NOMO-1 treated with dmso at 0.1 percent for 144 hours (cell line): ENCODE data around the gene EGF.
"Not testable (repeated sequence)": the region's sequence is repeated elsewhere in the genome, so short reads cannot be mapped to it uniquely, and the experiment has no call there.

Experiments used
- DNase-seq: peaks from one replicate; lab custom pipeline; 2025; ENCODE audit not compliant: unreplicated experiment; lab: John Stamatoyannopoulos, UW

EGF gene

DNA sequence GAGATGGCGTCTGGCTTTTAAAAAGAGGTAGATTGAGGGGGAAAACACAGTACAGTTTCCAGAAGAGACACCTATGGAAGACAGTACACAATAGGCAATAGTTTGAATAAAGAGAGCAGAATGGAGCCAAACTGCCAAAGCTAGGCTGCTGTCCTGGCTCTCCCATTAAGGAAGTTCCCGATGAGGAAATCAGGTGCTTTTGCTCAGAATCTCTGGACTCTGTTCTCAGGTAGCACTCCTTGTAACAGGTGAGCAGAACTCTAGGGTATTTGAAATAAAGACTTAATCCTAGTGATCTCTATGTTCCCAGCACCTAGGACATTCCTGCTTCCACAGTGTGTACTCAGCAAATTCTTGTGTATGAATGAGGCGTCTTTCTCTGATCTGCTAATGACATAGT, 1.6 kb downstream of the EGF start:
- DNase-seq = no peak

DNA sequence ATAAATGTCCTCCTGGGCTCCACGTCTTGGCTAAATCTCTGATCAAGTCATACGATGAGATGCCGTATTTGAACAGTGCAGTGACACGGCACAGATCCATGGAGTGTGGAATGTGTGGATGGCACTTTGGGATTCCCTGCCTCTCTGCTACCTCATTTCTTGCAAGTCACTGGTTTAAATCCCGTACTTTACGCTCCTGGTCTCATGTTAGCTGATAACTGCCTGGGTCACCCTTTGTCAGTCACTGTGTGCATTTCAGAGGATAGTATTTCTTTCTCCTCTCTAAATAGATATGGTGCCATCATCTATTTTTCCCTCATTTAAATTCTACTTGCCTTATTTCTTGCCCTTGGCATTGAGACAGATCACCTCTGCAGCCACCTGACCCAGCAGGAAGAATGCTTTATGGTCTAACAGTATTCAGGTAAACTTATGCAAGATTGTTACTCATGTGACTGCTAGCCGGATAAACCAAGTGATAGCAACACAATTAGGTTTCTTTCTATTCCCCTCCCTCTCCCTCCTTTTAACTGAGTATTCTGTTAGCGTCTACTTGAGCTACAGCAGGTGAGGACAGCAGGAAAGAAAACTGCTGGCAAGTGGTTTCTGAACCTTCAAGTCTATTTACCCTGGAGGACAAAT, 2.8 kb downstream of the EGF start:
- no peak for DNase-seq

DNA sequence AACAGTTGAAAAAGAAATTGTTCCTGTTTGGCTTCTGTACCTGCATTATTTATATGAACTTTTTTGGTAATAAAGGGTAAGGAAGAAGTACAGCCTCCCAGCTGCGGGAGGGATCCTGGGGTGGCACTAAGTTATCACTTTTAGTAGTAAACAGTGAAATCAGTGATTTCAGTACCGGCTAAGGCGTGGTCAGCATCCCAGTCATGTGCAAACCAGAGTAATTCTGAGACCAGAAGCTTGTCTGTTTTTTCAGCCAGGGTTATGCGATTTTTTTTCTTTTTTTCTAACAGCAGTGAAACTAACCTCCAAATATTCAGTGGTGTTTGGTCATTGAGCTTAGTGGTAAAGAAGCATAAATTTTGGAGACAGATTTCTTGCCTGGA, 3.3 kb downstream of the EGF start:
- DNase-seq = no peak

DNA sequence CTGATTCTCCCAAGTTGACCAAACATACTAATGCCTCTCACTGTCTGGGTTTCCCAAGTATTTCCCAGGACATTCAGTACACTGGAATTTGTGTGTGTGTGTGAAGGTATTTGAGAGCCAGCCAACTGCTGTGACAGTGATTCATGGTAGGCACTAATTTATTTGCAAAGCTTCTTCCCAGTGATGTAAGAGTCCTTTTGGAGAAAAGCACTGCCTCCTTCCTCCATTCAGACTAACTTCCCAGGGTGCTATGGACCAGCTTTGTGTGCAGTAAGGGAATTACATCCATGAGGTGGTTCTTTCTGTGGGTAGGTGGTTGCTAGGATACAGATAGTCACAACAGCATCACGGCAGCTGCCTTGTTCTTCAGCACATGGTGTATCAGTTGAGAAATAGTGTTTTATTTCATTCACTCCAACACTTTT, 8.7 kb downstream of the EGF start:
- no peak for DNase-seq

DNA sequence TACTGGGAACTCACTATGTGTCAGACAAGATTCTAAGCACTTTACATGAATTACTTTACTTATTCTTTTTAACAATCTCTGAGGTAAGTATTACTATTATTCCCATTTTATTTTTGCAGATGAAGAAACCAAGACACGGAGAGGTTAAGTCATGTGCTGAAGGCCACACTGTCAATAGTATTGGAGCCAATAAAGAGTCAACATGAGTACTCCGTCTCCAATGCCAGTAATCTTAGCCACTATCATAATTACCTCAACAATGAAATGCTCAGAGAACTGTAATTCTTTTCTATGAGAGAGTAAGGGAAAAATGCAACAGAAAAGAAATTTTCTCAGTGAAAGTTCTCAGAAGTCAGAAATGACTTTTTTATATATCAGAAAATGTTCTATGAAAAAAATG, 12.7 kb downstream of the EGF start:
- no peak for DNase-seq

DNA sequence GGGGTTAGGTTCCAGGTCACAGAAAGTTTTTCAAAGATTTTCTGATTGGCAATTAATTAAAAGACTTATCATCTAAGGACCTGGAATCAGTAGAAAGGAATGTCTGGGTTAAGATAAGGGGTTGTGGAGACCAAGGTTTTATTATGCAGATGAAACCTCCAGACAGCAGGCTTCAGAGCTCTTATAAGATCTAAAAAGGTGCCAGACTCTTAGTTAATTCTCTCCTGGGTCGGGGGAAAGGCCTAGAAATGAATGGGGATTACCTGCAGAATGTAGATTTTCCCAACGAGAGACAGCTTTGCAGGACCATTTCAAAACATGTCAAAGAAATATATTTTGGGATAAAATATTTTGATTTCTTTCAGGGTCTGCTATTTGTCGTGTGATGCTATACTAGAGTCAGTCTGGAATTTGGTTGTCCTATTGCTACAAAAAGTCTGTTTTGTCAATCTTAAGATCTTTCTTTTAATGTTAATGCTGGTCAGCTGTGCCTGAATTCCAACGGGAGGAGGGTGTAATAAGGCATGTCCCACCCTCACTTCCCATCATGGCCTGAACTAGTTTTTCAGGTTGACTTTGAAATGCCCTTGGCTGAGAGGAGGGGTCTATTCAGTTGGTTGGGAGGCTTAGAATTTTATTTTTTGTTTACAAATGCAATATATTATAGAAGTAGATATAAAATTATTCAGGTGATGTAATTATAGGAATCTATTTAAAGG, 15.8 kb downstream of the EGF start:
- DNase-seq = no peak

DNA sequence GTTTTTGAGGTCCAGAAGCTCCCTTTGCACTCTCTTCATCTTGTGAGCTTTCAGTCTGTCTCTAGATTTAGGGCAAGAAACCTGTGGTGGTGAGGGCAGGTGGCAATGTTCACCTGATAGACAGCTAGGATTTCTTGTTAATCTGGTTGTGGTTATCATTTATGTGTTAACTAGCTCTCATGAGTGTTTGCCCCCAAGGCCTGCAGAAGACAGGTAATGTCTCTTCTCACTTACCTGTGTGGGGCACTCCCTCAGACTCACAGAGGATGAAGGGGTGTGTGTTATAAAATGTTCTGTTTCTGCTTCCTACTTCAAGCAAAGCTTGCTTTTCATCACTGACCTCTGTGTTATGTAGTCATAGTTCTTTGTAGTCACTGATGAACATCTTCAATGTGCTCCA, 17.8 kb downstream of the EGF start:
- DNase-seq = no peak

DNA sequence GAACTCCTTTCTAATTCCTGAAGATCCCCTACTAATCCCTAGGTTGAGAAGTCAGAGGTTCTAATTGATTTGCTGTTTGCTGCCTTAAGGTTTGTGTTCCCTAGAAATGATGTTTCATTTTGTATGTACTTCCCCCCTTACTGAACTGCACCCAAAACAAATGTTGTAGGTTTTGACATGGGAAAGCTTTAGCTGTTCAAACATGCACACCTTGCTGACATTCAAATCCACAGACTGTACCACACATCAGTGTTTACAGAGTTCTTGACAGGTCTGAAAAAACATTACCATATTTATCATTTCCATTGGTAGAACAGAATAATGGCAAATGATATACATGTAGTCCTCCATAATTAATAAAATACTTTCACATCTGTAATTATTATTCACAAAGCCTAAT, 18.2 kb downstream of the EGF start:
- DNase-seq = no peak

DNA sequence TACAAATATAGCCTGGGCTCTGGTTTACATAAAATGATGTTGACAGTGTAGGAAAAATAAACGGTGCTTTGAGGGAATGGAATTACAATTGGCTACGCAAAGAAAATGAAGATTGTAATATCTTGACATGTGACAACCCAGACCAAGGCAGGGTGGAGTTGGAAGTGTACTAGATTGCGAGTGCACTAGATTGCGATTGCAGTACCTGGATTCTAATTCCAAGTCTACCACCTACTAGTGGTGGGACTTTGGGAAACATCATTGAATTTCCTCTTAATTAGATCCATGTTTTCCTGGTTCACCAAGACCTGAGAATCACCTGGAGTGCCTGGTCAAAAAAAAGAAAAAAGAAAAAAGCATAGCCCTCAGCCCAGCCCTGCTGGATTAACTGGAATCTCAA, 18.6 kb downstream of the EGF start:
- DNase-seq = no peak

DNA sequence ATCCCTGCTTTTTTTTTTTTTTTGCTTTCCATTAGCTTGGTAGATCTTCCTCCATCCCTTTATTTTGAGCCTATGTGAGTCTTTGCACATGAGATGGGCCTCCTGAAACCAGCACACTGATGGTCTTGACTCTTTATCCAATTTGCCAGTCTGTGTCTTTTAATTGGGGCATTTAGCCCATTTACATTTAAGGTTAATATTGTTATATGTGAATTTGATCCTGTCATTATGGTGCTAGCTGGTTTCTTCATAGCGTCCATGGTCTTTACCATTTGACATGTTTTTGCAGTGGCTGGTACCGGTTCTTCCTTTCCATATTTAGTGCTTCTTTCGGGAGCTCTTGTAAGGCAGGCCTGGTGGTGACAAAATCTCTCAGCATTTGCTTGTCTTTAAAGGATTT, 24.7 kb downstream of the EGF start:
- DNase-seq = not testable (repeated sequence)

DNA sequence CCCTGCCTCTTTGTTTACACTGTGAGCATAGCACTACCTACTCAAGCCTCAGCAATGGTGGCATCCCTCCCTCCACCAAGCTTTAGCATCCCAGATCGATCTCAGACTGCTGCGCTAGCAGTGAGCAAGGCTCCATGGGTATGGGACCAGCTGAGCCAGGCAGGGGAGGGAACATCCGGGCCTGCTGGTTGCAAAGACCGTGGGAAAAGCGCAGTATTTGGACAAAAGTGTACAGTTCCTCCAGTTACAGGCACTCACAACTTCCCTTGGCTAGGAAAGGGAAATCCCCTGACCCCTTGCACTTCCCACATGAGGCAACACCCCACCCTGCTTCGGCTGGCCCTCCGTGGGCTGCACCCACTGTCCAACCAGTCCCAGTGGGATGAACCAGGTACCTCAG, 26.5 kb downstream of the EGF start:
- no peak for DNase-seq

DNA sequence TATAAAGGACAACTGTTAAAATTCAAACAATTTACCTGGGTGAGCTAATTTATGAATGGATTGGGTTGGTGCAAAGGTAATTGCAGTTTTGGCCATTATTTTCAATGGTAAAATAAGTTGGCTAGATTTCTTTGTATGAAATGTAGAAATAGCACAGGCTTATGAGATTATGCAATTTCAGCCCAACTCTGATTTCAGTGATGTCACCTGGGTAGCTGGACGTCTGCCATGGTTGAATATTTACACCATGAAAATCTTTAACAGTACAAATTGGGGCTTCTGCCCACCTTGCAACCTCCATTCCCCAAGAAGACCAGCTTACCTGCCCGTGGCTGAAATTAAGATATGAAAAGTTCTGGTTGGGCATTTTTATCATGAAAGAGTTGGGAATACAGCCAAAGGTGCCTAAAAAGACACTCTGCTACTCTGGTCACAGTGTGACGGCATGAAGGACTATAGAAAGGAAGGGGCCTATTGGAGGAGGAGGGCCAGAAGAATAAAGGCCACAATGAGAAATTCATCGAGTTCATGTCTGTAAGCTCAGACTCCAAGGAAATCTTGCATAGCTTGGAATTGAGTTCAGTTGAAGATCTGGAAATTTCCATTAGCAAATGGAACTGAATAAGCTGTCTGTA, 29.7 kb downstream of the EGF start:
- DNase-seq = no peak

DNA sequence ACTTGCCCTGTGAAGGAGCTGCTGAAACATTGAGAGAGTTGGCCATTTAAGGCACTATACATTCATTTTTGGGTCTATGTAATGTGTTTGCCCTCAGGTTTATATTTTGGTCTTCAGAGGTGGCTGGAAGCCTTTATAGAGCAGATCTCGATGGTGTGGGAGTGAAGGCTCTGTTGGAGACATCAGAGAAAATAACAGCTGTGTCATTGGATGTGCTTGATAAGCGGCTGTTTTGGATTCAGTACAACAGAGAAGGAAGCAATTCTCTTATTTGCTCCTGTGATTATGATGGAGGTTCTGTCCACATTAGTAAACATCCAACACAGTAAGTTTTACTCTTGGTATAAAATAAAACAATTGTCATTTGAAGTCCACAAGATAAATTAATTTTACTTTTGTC, 31.1 kb downstream of the EGF start:
- no peak for DNase-seq

DNA sequence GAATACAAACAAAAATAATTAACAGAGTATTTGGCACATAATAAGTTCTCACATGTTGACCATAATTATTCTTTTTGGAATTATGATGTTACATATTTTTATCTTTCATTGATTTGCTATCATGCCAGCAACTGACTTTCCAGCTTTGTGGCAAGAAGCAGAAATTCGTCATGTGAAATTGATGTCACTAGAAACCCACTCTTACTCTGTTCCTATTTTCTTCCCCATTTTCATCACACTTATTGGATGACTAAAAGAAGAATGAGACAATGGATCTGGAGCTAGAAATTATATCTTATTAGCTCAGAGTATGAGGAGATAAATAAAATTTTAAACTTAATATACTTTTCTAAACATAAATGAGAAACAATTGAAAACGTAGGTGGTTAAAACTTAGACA, 31.9 kb downstream of the EGF start:
- DNase-seq = no peak

DNA sequence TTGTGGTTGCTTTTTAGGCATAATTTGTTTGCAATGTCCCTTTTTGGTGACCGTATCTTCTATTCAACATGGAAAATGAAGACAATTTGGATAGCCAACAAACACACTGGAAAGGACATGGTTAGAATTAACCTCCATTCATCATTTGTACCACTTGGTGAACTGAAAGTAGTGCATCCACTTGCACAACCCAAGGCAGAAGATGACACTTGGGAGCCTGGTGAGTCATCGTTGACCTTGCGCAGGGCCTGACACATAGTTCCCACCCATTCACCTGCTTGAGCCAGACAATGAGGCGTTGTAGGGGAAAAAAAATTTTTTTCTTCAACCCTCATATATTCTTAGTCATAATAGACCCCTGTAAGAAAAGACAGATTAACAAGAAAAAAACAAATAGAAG, 32.4 kb downstream of the EGF start:
- peak; percentile 29 for DNase-seq

DNA sequence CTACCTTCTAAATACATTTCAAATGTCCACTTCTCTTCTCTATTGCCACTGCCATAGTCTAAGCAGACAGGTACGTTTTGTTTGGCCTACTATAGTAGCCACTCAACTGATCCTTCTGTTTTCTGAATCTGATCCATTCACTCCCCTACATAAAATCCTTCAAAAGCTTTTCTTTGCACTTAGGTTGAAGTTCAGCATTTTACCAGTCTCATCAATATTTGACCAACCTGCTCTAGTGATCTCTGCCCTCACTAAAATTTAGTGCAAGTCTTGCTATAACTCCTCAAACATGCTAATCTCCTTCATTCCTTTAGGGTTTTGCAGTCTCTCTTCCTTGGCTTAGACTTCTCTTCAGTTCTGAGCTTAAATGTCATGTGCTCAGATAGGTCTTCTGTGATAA, 33.4 kb downstream of the EGF start:
- no peak for DNase-seq

DNA sequence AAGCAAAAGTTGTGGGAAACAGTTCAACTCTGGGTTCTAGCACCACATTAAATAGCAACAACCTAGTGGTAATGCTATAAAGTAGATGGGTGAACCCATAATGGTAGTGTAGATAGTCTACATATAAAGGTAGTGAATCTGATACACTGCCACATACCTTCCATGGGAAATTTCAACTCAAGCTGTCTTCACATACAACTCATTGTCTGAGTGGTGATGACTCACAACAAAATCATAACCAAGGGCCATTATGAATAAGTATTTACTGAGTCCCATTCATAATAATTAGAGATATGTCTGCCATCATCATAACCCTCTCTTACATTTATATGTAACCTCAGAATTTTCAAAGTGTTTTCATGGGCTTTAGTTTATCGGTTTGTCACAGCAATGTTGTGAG, 34.8 kb downstream of the EGF start:
- DNase-seq = no peak

DNA sequence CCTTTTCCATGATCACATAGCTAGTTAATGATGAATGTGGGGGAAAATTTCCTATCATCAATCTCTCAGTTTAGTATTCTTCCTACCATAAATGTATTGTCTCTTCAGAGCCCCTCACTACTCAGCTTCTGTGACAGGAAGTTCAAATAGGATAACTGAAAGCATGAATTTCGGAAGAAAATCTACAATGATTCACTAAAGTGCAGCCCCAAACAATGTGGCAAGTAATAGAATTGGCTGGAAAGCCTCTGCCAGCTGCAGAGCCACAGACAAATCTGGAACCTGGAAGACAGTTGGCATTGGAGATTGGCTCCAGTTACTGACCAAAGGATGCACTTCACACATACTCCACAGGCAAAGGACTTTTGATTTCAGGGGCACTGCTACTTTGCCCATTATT, 35.2 kb downstream of the EGF start:
- no peak for DNase-seq

DNA sequence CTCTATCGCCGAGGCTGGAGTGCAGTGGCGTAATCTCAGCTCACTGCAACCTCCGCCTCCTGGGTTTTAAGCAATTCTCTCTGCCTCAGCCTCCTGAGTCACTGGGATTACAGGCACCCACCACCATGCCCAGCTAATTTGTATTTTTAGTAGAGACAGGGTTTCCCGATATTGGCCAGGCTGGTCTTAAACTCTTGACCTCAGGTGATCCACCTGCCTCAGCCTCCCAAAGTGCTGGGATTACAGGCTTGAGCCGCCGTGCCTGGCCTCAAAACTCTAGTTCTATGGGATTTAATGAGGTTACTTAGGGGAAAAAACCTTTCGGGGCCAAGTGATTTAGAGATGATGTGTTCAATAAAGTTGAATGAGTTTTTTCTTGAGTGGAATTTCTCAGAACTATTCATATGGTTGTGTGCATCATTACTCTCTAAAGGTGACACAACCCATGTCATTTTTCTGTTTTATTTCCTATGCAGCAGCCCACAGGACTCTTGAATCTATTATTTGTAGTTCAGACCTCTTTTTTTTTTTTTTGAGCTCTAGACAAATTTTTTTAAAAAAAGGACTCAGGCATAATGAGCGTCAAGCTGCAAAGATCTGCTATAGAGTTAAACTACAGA, 36.5 kb downstream of the EGF start:
- not testable (repeated sequence) for DNase-seq

DNA sequence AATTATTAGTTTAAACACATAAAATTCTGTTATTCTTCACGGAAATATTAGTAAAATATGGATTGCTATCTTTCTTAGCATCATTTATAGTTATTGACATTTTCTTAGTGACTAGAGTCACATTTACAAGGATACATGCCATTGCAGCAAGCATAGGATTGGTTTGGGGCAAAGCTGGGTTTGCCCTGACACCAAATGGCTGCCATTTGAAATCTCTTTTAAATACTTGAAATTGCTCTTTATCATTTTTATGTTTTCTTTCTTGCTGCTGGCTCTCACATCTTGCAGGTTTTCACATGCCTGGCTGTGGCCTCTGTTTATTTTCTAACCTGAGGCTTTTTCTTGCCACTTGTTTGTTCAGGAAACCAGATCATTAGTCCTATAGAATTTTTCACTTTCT, 39.9 kb downstream of the EGF start:
- DNase-seq = no peak

DNA sequence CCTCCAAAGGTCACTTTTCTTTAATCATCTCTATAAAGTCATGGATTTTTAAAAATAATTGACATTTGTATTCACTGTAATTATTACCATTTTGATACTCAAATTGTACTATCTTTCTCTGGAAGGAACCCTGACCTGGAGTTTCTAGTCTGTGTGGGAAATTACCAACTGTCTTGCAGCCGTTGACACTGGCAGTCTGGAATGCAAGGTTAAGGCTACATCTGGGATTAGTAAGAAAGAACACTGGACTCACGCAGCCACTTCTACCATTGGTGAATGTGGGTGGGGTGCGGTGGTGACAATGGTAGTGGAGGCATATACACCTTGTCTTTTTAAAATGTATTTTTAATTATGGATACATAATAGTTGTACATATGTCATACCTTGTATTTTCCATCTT, 40.9 kb downstream of the EGF start:
- no peak for DNase-seq

DNA sequence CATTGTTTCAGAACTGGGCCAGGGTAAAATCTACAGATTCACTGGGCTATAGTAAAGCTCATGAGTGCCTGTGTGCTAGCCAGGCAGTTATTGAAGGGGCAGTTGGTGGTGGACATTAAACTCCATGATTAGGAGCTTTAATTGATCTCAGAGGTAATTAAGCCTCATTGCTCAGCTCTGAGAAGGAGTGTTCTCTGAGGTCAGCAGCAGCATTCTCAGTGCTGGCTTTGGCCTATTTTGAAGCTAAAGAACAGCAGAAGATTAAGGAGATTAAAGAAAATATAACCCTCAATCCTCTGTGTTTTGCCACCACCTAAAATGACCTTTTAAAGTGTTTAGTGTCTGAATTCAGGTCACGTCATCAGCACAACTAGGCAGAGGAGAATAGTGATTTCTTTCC, 42.5 kb downstream of the EGF start:
- DNase-seq = no peak
